GM20431 (cell line): ENCODE data around the gene CLDN7.

Source experiments
- in situ Hi-C: fragments of 300-500 bp; cut with MseI, MboI; formaldehyde crosslinking; loops from one replicate; pipeline ENCODE4 v1.15.0; 2020; ENCODE audit warnings: low sequenced_read_pairs; ENCODE audit not compliant: unreplicated experiment

Gene CLDN7

GRCh38 chr17:7239091-7240027 is 22.9 kb downstream of the CLDN7 start, which contains the start of gene PHF23:
Gene PHF23 (minus strand): TSS chr17:7239457. CDS start chr17:7239279, 178 bp downstream.
- in situ Hi-C loops, result no loop called here

GRCh38 chr17:7238420-7239090 is 23.7 kb downstream of the CLDN7 start:
- in situ Hi-C loops, result no loop called here

GRCh38 chr17:7237761-7238419 is 24.4 kb downstream of the CLDN7 start:
- in situ Hi-C loops, result no loop called here

- in situ Hi-C loops, result no loop called here
Observed at GRCh38 chr17:7237266-7237760, 25.0 kb downstream of the CLDN7 start.

- in situ Hi-C loops, result no loop called here
Observed at GRCh38 chr17:7236808-7237207, 25.5 kb downstream of the CLDN7 start.

- in situ Hi-C loops, result no loop called here
Observed at GRCh38 chr17:7235693-7236665, 26.3 kb downstream of the CLDN7 start.

GRCh38 chr17:7234083-7234951 is 28.0 kb downstream of the CLDN7 start, which contains the start of gene DVL2:
Gene DVL2 (minus strand): TSS chr17:7234517. CDS start chr17:7234262, 255 bp downstream.
- in situ Hi-C loops, result no loop called here

- in situ Hi-C loops, result no loop called here
Observed at GRCh38 chr17:7233701-7234082, 28.6 kb downstream of the CLDN7 start.

GRCh38 chr17:7232114-7232513 is 30.2 kb downstream of the CLDN7 start:
- in situ Hi-C loops, result no loop called here

GRCh38 chr17:7229504-7229903 is 32.8 kb downstream of the CLDN7 start:
- in situ Hi-C loops, result no loop called here

- in situ Hi-C loops, result no loop called here
Observed at GRCh38 chr17:7228920-7229319, 33.4 kb downstream of the CLDN7 start.

GRCh38 chr17:7226721-7227710 is 35.3 kb downstream of the CLDN7 start:
- in situ Hi-C loops, result no loop called here

- in situ Hi-C loops, result no loop called here
Observed at GRCh38 chr17:7225711-7226331, 36.5 kb downstream of the CLDN7 start.

GRCh38 chr17:7224661-7225111 is 37.6 kb downstream of the CLDN7 start:
- in situ Hi-C loops, result no loop called here

- in situ Hi-C loops, result no loop called here
Observed at GRCh38 chr17:7224110-7224509, 38.2 kb downstream of the CLDN7 start.

- in situ Hi-C loops, result no loop called here
Observed at GRCh38 chr17:7223375-7223774, 38.9 kb downstream of the CLDN7 start.

- in situ Hi-C loops, result no loop called here
Observed at GRCh38 chr17:7222972-7223292, 39.3 kb downstream of the CLDN7 start.
